HCT116 (cell line): Measurements from ENCODE around the gene ALDH4A1.

Experiments used
- CEBPB ChIP-seq: IDR thresholded peaks from 2 replicates; pipeline ENCODE4 v1.6.1; 2012; ENCODE audit warnings: low read depth
- ELF1 ChIP-seq: IDR thresholded peaks from 2 replicates; pipeline ENCODE4 v1.6.1; 2012; ENCODE audit warnings: low read depth, borderline replicate concordance
- EZH2 ChIP-seq: fragments of 200-600 bp; sonication (generic); IDR thresholded peaks from 2 replicates; pipeline ENCODE4 v1.6.1; 2017; ENCODE audit warnings: antibody characterized with exemption, mixed run types
- EZH2phosphoT487 ChIP-seq: fragments of 200-600 bp; IDR thresholded peaks from 2 replicates; pipeline ENCODE4 v1.6.1; 2018; ENCODE audit warnings: antibody characterized with exemption, borderline replicate concordance
- POLR2A ChIP-seq: IDR thresholded peaks from 2 replicates; pipeline ENCODE4 v1.7.0; 2011; ENCODE audit warnings: borderline replicate concordance; ENCODE audit not compliant: insufficient read depth, insufficient read length; ENCODE audit errors: extremely low read depth
- RAD21 ChIP-seq: IDR thresholded peaks from 2 replicates; pipeline ENCODE4 v1.6.1; 2012; ENCODE audit warnings: low read depth, mild to moderate bottlenecking
- SRF ChIP-seq: IDR thresholded peaks from 2 replicates; pipeline ENCODE4 v1.6.1; 2012; ENCODE audit warnings: low read depth
- TCF7L2 ChIP-seq: IDR thresholded peaks from 2 replicates; pipeline ENCODE4 v1.7.0; 2011; ENCODE audit warnings: borderline replicate concordance, inconsistent platforms; ENCODE audit not compliant: insufficient read depth, insufficient read length; ENCODE audit errors: extremely low read depth
- ZNF274 ChIP-seq: fragments of 200-500 bp; sonication (Bioruptor generic); IDR thresholded peaks from 2 replicates; pipeline ENCODE4 v1.6.1; 2014; ENCODE audit warnings: mild to moderate bottlenecking, low read depth, low read length, inconsistent platforms
- TF ChIP-seq, protein P1 (sequence below), 3 experiments: fragments of 200-600 bp in 1 of 3; sonication (generic) in 1 of 3; IDR thresholded peaks in 2 of 3; conservative IDR thresholded peaks in 1 of 3; 2 replicates each; pipeline ENCODE4 v1.5.1; 2012 to 2017; ENCODE audit warnings: low read depth in 2 of 3, low read length in 2 of 3, antibody characterized with exemption in 1 of 3, borderline replicate concordance in 1 of 3, control low read depth in 1 of 3, mild to moderate bottlenecking in 1 of 3, mixed read lengths in 1 of 3, mixed run types in 1 of 3, moderate library complexity in 1 of 3; ENCODE audit not compliant: insufficient read depth in 1 of 3
- TF ChIP-seq, protein P2 (sequence below): IDR thresholded peaks from 2 replicates; pipeline ENCODE4 v1.6.1; 2012
- TF ChIP-seq, protein P3 (sequence below): IDR thresholded peaks from 2 replicates; pipeline ENCODE4 v1.6.1; 2012
- TF ChIP-seq, protein P4 (sequence below): IDR thresholded peaks from 2 replicates; pipeline ENCODE4 v1.6.1; 2012; ENCODE audit warnings: low read depth
- TF ChIP-seq, protein P5 (sequence below): IDR thresholded peaks from 2 replicates; pipeline ENCODE4 v1.6.1; 2011; ENCODE audit warnings: mild to moderate bottlenecking, low read length, moderate library complexity; ENCODE audit not compliant: insufficient replicate concordance; ENCODE audit errors: extremely low read depth

DNA sequence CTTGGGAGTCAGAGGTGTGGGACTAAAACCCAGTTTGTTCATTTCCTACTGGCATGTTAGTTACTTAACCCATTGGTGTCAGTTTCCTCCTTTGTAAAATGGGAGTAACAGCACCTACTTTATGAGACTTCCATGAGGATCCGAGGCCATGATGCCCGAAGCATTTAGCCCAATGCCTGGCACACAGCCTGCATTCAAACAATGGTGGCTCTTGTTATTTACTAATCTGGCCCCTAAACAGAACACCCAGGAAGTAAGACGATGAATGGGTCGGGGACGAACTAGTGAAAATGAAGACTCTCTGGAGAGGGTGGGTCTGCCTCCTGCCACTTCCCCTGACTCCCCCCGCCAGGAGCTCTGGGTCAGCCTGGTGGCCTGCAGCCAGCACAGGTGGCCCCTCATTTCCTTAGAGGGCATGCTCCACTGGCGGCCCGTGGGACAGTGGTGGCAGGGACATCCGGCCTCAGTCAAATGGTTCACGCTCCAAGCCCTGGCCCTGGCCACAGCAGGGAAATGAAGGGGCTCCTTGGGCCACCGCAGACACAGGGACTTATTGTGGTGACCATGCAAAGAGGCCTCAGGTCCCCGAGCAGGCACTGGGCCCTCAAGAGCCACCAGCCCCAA, 33.4 kb downstream of the ALDH4A1 start:
- TF ChIP-seq, protein P1, sequence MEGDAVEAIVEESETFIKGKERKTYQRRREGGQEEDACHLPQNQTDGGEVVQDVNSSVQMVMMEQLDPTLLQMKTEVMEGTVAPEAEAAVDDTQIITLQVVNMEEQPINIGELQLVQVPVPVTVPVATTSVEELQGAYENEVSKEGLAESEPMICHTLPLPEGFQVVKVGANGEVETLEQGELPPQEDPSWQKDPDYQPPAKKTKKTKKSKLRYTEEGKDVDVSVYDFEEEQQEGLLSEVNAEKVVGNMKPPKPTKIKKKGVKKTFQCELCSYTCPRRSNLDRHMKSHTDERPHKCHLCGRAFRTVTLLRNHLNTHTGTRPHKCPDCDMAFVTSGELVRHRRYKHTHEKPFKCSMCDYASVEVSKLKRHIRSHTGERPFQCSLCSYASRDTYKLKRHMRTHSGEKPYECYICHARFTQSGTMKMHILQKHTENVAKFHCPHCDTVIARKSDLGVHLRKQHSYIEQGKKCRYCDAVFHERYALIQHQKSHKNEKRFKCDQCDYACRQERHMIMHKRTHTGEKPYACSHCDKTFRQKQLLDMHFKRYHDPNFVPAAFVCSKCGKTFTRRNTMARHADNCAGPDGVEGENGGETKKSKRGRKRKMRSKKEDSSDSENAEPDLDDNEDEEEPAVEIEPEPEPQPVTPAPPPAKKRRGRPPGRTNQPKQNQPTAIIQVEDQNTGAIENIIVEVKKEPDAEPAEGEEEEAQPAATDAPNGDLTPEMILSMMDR (IDR thresholded peaks at IDR 0.05 in 2 of 3, conservative IDR thresholded peaks at IDR 0.05 in 1 of 3; ENCODE audit: borderline replicate concordance in 1 of 3, insufficient read depth in 1 of 3, low read depth in 2 of 3, low read length in 2 of 3), result no peak
- TF ChIP-seq, protein P2, sequence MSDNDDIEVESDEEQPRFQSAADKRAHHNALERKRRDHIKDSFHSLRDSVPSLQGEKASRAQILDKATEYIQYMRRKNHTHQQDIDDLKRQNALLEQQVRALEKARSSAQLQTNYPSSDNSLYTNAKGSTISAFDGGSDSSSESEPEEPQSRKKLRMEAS, result no peak
- TF ChIP-seq POLR2A, result no peak
- no peak for TF ChIP-seq EZH2phosphoT487
- TF ChIP-seq, protein P3, sequence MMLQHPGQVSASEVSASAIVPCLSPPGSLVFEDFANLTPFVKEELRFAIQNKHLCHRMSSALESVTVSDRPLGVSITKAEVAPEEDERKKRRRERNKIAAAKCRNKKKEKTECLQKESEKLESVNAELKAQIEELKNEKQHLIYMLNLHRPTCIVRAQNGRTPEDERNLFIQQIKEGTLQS, result no peak
- TF ChIP-seq SRF, result no peak
- no peak for TF ChIP-seq ELF1
- no peak for TF ChIP-seq RAD21
- no peak for TF ChIP-seq CEBPB
- TF ChIP-seq, protein P4, sequence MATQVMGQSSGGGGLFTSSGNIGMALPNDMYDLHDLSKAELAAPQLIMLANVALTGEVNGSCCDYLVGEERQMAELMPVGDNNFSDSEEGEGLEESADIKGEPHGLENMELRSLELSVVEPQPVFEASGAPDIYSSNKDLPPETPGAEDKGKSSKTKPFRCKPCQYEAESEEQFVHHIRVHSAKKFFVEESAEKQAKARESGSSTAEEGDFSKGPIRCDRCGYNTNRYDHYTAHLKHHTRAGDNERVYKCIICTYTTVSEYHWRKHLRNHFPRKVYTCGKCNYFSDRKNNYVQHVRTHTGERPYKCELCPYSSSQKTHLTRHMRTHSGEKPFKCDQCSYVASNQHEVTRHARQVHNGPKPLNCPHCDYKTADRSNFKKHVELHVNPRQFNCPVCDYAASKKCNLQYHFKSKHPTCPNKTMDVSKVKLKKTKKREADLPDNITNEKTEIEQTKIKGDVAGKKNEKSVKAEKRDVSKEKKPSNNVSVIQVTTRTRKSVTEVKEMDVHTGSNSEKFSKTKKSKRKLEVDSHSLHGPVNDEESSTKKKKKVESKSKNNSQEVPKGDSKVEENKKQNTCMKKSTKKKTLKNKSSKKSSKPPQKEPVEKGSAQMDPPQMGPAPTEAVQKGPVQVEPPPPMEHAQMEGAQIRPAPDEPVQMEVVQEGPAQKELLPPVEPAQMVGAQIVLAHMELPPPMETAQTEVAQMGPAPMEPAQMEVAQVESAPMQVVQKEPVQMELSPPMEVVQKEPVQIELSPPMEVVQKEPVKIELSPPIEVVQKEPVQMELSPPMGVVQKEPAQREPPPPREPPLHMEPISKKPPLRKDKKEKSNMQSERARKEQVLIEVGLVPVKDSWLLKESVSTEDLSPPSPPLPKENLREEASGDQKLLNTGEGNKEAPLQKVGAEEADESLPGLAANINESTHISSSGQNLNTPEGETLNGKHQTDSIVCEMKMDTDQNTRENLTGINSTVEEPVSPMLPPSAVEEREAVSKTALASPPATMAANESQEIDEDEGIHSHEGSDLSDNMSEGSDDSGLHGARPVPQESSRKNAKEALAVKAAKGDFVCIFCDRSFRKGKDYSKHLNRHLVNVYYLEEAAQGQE, result no peak
- TF ChIP-seq, protein P5, sequence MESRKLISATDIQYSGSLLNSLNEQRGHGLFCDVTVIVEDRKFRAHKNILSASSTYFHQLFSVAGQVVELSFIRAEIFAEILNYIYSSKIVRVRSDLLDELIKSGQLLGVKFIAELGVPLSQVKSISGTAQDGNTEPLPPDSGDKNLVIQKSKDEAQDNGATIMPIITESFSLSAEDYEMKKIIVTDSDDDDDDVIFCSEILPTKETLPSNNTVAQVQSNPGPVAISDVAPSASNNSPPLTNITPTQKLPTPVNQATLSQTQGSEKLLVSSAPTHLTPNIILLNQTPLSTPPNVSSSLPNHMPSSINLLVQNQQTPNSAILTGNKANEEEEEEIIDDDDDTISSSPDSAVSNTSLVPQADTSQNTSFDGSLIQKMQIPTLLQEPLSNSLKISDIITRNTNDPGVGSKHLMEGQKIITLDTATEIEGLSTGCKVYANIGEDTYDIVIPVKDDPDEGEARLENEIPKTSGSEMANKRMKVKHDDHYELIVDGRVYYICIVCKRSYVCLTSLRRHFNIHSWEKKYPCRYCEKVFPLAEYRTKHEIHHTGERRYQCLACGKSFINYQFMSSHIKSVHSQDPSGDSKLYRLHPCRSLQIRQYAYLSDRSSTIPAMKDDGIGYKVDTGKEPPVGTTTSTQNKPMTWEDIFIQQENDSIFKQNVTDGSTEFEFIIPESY, result no peak
- TF ChIP-seq TCF7L2, result no peak
- no peak for TF ChIP-seq EZH2
- no peak for TF ChIP-seq ZNF274
